ENCODE results near the gene MYH14. TPM values are rescaled to one million over a fixed set of nuclear protein-coding genes. Genes with fewer than 3 reads are reported as not detected.

Gene MYH14
- total RNA-seq, 2 donors from 2014 or later, result 2.6 to 11.1 TPM

- DNase-seq (ENCODE audit: low spot score) (no peak), ATAC-seq (ENCODE audit: insufficient number of reproducible peaks, low FRiP score, low read depth) (no peak)
- TF ChIP-seq CTCF (IDR thresholded peaks at IDR 0.05), result no peak
Measured at GRCh38 chr19:50209131-50209530, 5.7 kb downstream of the MYH14 start.

GRCh38 chr19:50210425-50210824 is 7.0 kb downstream of the MYH14 start:
- ATAC-seq (ENCODE audit: insufficient number of reproducible peaks, low FRiP score, low read depth) (no peak), DNase-seq (ENCODE audit: low spot score) (no peak)
- Histone ChIP-seq H3K9me3 (no peaks in the 10 kb centered on the region), H3K4me1 (ENCODE audit: control insufficient read depth in 1 of 2, low read depth in 2 of 2) (peaks cover 0 to under 1% of the 10 kb centered on the region in 2 donors), H3K27ac (no peak overlapping the region), H3K36me3 (no peaks in the 10 kb centered on the region), H3K4me3 (no peak overlapping the region), H3K27me3 (replicated peaks; ENCODE audit: insufficient read depth) (no peaks in the 10 kb centered on the region)
- TF ChIP-seq CTCF (IDR thresholded peaks at IDR 0.05), result no peak

More at GRCh38 chr19:50209131-50209530, 5.7 kb downstream of the MYH14 start:
- Histone ChIP-seq H3K4me1 (ENCODE audit: control insufficient read depth in 1 of 2, low read depth in 2 of 2) (peaks cover 0 to 12% of the 10 kb centered on the region in 2 donors), H3K36me3 (no peaks in the 10 kb centered on the region), H3K27ac (no peak overlapping the region), H3K9me3 (no peaks in the 10 kb centered on the region), H3K4me3 (no peak overlapping the region), H3K27me3 (replicated peaks; ENCODE audit: insufficient read depth) (no peaks in the 10 kb centered on the region)

GRCh38 chr19:50213925-50214324 is 10.5 kb downstream of the MYH14 start:
- H3K27me3 ChIP-seq (replicated peaks; ENCODE audit: insufficient read depth), result no peaks in the 10 kb centered on the region
- H3K27ac ChIP-seq, result no peak overlapping the region
- no peak for DNase-seq (ENCODE audit: low spot score)
- H3K4me3 ChIP-seq, result no peak overlapping the region
- ATAC-seq (ENCODE audit: insufficient number of reproducible peaks, low FRiP score, low read depth), result no peak
- H3K36me3 ChIP-seq, result no peaks in the 10 kb centered on the region
- H3K4me1 ChIP-seq (ENCODE audit: control insufficient read depth in 1 of 2, low read depth in 2 of 2), result no peaks in the 10 kb centered on the region
- no peak for TF ChIP-seq CTCF (IDR thresholded peaks at IDR 0.05)
- no peaks in the 10 kb centered on the region for H3K9me3 ChIP-seq

GRCh38 chr19:50214699-50215543 is 11.5 kb downstream of the MYH14 start:
- H3K4me3 ChIP-seq, result no peak overlapping the region

More at GRCh38 chr19:50214699-50215543, 11.5 kb downstream of the MYH14 start:
- Histone ChIP-seq H3K27me3 (replicated peaks; ENCODE audit: insufficient read depth) (no peaks in the 10 kb centered on the region), H3K27ac (no peak overlapping the region), H3K9me3 (no peaks in the 10 kb centered on the region), H3K4me1 (ENCODE audit: control insufficient read depth in 1 of 2, low read depth in 2 of 2) (no peaks in the 10 kb centered on the region), H3K36me3 (no peaks in the 10 kb centered on the region)
- no peak for TF ChIP-seq CTCF (IDR thresholded peaks at IDR 0.05)
- ATAC-seq (ENCODE audit: insufficient number of reproducible peaks, low FRiP score, low read depth), result no peak
- no peak for DNase-seq (ENCODE audit: low spot score)
